HK-2 (cell line): ENCODE measurements around the gene OR4P4.

Source experiments
- DNase-seq: peaks from one replicate; pipeline ENCODE4 v3.0.0-alpha.2; 2018; ENCODE audit not compliant: unreplicated experiment

The OR4P4 gene

GRCh38 chr11:55634813-55635212 lies at the start of gene OR4P4:
Gene OR4P4 (plus strand): TSS chr11:55635113.
- DNase-seq: no peak

DNA sequence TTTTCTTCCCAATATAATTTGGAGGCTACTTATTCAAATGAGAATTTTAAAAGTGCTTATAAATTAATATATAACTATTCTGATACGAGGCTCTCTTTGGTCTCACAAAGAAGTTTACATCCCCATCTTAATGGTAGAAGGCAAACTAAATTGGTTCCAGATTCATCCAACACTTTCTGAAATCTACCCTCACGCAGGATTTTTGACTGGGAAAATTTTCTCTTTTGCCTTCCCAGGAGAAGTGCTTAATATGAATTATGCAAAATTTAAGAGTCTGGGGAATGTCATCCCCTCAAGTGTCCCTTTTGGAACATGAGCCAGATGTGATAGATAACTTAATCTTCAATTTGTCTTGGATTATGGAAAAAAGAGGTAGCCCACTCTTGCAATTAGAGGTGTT lies 27.4 kb upstream of the OR4P4 start, which contains the start of gene OR4C11:
Gene OR4C11 (minus strand): TSS at position 101 of the 400 bp plus-strand sequence. CDS start 3,272 bp downstream, outside the sequence.
- no peak for DNase-seq

- no peak for DNase-seq
Observed at GRCh38 chr11:55624531-55624930, 10.4 kb upstream of the OR4P4 start.

DNA sequence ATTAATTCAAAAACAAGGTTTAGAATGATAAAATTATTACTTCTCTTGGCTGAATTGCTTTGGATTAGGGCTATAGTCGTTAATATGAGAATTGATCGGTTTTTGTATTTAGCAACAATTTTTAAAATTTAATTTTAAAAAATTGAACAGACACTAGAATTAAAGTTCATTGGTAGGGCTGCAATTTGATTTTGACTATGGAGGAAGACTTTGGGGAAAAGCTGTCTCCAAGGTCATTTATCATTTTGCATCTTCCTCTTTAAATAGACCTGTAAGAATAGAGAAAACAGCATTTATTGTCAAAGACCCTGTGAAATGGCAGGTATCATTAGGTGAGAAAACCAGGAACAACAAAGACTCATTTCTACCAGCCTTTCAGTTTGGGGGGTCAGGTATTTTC lies 13.1 kb downstream of the OR4P4 start, which contains the start of gene OR4S2:
Gene OR4S2 (plus strand): TSS at position 301 of the 400 bp plus-strand sequence. CDS start 2,577 bp downstream, outside the sequence.
- no peak for DNase-seq

DNA sequence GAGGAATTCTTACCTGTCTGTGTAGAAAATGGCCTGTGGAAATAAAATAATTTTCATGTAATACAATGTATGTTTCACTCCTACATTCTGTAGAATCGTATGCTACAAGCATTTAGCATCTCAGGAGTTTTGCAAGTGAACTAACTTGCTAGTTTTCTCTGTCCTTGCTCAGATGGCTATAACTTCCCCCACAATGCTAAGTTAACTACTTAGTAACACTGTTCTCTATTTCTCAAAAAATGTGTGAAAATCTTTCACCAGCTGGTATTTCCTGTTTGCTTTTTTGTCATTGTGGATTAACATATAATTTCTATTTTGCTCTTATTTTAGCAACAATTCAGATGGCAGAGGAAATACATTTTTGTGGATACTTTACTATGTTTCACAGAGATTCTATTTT lies 17.6 kb downstream of the OR4P4 start:
- DNase-seq: no peak

DNA sequence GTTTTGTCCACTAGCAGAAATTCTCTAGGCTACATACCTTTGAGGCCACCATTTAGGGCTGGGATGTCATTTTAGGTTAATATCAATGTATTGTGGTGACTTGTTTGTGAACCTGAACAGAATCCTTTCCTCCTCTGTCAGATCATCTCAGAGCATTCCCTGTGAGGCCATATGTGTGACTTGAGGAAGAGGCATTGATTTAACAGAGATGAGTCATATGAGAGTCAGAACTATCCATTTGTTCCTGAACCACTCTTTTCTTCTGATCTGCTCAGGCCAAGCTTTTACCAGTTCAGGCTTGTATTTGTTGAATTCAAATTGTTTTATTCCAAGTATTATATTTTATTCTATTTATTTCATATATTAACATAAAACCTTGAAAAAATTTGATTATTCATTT lies 20.2 kb downstream of the OR4P4 start:
- DNase-seq: no peak

DNA sequence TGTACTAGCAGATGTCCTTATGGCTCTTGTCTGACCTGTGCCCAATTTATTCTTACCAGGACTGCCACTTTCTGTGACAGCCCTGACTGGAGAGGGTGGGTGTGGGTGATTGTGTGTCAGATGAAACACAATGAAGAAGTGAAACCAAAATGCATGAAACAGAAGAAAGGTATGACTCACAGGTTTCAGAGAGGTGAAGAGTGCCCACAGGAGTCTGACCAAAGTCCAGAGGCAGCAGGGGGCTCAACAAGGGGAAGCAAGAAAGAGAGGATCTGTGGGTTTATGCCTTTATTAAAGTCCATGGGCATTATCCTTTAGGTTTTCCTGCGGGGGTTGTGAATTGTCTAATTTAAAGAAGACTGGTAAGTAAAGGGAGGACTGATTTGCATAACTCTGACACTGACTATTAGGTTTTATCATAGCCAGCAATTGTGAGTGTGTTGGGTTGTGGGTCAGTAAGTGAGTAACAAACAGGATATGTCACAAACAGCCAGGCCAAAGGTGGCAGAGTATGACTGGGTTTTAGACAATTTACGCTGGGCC lies 23.2 kb downstream of the OR4P4 start:
- DNase-seq: no peak

- no peak for DNase-seq
Observed at GRCh38 chr11:55658608-55659007, 23.7 kb downstream of the OR4P4 start.

- no peak for DNase-seq
Observed at GRCh38 chr11:55661901-55662300, 27.0 kb downstream of the OR4P4 start, which contains the start of gene OR4C6. Gene OR4C6 (plus strand): TSS chr11:55662201. CDS start chr11:55665167, 2,966 bp downstream.

GRCh38 chr11:55669376-55669775 lies 34.5 kb downstream of the OR4P4 start:
- DNase-seq: no peak

DNA sequence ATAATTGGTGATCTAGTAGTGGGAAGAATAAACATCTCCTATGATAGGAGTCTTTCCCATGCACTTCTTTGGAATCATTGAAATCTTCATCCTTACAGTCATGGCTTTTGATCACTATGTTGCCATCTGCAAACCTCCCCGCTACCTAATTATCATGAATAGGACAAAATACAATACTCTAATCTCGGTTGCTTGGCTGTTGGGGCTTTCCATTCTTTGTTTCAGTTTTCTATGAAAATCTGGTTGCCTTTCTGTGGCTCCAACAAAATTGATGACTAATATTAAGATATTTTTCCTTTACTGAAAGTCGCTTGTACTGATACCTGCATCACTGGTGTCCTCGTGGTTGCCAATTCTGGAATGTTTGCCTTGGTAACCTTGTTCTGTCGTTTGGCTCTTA lies 38.9 kb downstream of the OR4P4 start:
- no peak for DNase-seq
